GM19467 (cell line): ENCODE results near the gene ANKRD37.

Source experiments
- ATAC-seq: cut with Tn5 transposase; IDR thresholded peaks from one replicate; pipeline ENCODE4 v1.9.1; 2021; ENCODE audit warnings: mild to moderate bottlenecking, moderate library complexity; ENCODE audit not compliant: unreplicated experiment

Gene ANKRD37

GRCh38 chr4:185412412-185412811 lies 15.8 kb downstream of the ANKRD37 start:
- no peak for ATAC-seq

GRCh38 chr4:185416955-185417354 lies 20.3 kb downstream of the ANKRD37 start:
- no peak for ATAC-seq

- ATAC-seq = no peak
These were observed 24.9 kb downstream of the ANKRD37 start for GRCh38 chr4:185421366-185422124.

GRCh38 chr4:185424905-185425646 lies 28.4 kb downstream of the ANKRD37 start:
- no peak for ATAC-seq

GRCh38 chr4:185425647-185426352 lies 29.2 kb downstream of the ANKRD37 start, which contains the start of gene UFSP2:
Gene UFSP2, minus strand, starts transcription at chr4:185425964. Its CDS starts 96 bp downstream, at chr4:185425868.
- ATAC-seq = peak; percentile 93

GRCh38 chr4:185426960-185427688 lies 30.5 kb downstream of the ANKRD37 start:
- ATAC-seq = no peak

- ATAC-seq = no peak
These were observed 33.0 kb downstream of the ANKRD37 start for GRCh38 chr4:185429660-185430059.

GRCh38 chr4:185435466-185435865 lies 38.8 kb downstream of the ANKRD37 start:
- ATAC-seq = no peak

- no peak for ATAC-seq
These were observed 41.2 kb downstream of the ANKRD37 start for GRCh38 chr4:185437809-185438208.

GRCh38 chr4:185441479-185441878 lies 44.8 kb downstream of the ANKRD37 start:
- no peak for ATAC-seq

- no peak for ATAC-seq
These were observed 48.6 kb downstream of the ANKRD37 start for GRCh38 chr4:185445209-185445608.
